Measurements from ENCODE around the gene ETFA.

DNA sequence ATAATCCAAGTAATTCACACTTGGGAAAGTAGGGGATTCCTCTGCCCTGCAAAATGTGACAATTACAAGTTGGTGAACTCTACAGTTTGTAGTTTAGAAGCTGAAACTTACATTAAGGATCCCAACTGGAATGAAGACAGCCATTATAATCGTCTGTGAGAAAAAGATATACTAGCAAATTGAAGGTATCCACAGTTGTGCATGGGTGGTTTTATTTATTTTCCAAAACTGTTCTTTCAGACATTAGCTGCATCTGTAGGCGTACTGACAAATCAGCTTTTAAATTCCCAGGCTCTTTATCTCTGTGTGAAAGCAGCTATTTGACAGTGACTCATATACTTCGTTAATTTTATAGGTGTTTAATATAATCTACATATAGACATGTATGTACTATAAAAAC is 12.8 kb upstream of the ETFA start:
- TF ChIP-seq CTCF (IDR thresholded peaks at IDR 0.05), result no peak
- TF ChIP-seq POLR2A (IDR thresholded peaks at IDR 0.05), result no peak
- TF ChIP-seq EP300 (IDR thresholded peaks at IDR 0.05), result no peak

All from sigmoid colon (tissue), 4 donors.